Loucy (cell line): ENCODE data around the gene AP3D1.

ENCODE experiments used
- H2AFZ ChIP-seq: fragments of 200-600 bp; sonication (generic); 2 replicates; pipeline ENCODE4 v1.6.0; 2016; ENCODE audit warnings: antibody characterized with exemption, mild to moderate bottlenecking, low read length, moderate library complexity
- H3F3A ChIP-seq: fragments of 200-600 bp; 2 replicates; pipeline ENCODE4 v1.6.0; 2016; ENCODE audit warnings: antibody characterized with exemption, low read depth, mild to moderate bottlenecking
- H3K27me3 ChIP-seq: fragments of 200-600 bp; sonication (generic); 2 replicates; pipeline ENCODE4 v1.6.1; 2014; ENCODE audit warnings: low read length, mild to moderate bottlenecking; ENCODE audit not compliant: insufficient read depth, poor library complexity, severe bottlenecking
- H3K36me3 ChIP-seq: fragments of 200-600 bp; sonication (generic); 2 replicates; pipeline ENCODE4 v1.6.1; 2016; ENCODE audit warnings: low read length; ENCODE audit not compliant: insufficient read depth
- H3K4me1 ChIP-seq: fragments of 200-600 bp; sonication (generic); 2 replicates; pipeline ENCODE4 v1.5.1; 2014; ENCODE audit warnings: low read length, mild to moderate bottlenecking; ENCODE audit not compliant: insufficient read depth, poor library complexity, severe bottlenecking
- H3K4me2 ChIP-seq: fragments of 200-600 bp; sonication (generic); 2 replicates; pipeline ENCODE4 v1.6.0; 2014; ENCODE audit warnings: antibody characterized with exemption, low read length, low read depth, mild to moderate bottlenecking; ENCODE audit not compliant: poor library complexity, severe bottlenecking
- H3K4me3 ChIP-seq: fragments of 200-600 bp; sonication (generic); 2 replicates; pipeline ENCODE4 v1.5.1; 2014; ENCODE audit warnings: low read length, mild to moderate bottlenecking, mixed read lengths; ENCODE audit not compliant: poor library complexity, severe bottlenecking
- H3K79me2 ChIP-seq: fragments of 200-600 bp; sonication (generic); 2 replicates; pipeline ENCODE4 v1.6.1; 2014; ENCODE audit warnings: low read length; ENCODE audit not compliant: insufficient read depth
- H3K9ac ChIP-seq: fragments of 200-600 bp; sonication (generic); 2 replicates; pipeline ENCODE4 v1.6.0; 2014; ENCODE audit warnings: mild to moderate bottlenecking, low read depth, low read length, moderate library complexity; ENCODE audit not compliant: poor library complexity, severe bottlenecking
- H3K9me2 ChIP-seq: fragments of 200-600 bp; sonication (generic); replicated peaks from 2 replicates; pipeline ENCODE4 v1.6.1; 2016; ENCODE audit warnings: low read depth, low read length, mixed read lengths
- H3K9me3 ChIP-seq: fragments of 200-600 bp; sonication (generic); 2 replicates; pipeline ENCODE4 v1.6.1; 2014; ENCODE audit warnings: mild to moderate bottlenecking, antibody characterized with exemption, low read length, low read depth; ENCODE audit not compliant: insufficient read depth
- H4K20me1 ChIP-seq: fragments of 200-600 bp; sonication (generic); 2 replicates; pipeline ENCODE4 v1.6.0; 2014; ENCODE audit warnings: antibody characterized with exemption, low read length, mild to moderate bottlenecking; ENCODE audit not compliant: insufficient read depth, poor library complexity, severe bottlenecking
- EZH2phosphoT487 ChIP-seq: fragments of 200-600 bp; IDR thresholded peaks from 2 replicates; pipeline ENCODE4 v1.6.1; 2018; ENCODE audit warnings: antibody characterized with exemption, mild to moderate bottlenecking, moderate library complexity, borderline replicate concordance
- TF ChIP-seq, protein P1 (sequence below): fragments of 200-600 bp; sonication (generic); conservative IDR thresholded peaks from 2 replicates; pipeline ENCODE4 v1.5.1; 2014; ENCODE audit warnings: mild to moderate bottlenecking, antibody characterized with exemption, low read length

AP3D1 gene

DNA sequence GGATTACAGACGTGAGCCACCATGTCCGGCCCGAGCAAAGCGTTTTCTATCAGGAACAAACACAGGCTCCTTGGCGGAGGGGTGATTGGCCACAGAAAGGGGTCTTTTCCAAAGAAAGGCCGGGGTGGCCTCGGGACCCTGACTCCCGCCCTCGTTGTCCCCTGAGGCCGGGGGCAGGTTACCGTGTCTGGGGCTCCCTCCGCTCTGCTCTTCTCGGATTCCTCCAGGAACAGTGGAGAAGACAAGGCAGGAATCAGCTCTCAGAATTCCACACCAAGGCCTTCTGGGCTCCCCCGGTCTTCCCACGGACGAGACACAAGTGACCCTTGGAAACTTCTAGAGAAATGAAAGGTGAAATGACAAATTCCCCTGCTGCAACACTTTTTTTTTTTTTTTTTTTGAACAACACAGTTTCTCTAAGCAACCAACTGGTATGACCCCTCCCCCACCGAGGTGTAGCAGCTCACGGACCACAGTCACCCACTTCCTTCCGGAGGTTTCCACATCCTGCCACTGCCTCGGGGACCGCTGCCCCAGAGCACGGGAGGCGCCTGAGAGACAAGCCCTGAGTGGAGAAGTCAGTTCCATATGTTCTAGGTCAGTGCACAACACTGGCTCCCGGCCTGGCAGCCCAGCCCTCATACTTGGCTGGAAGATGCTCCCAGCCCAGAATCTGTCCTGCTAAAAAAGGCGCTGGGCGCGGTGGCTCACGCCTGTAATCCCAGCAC, 66.2 kb downstream of the AP3D1 start:
- Histone ChIP-seq H4K20me1 (peaks cover 29% of the 10 kb centered on the region), H3K4me1 (peaks cover 78% of the 10 kb centered on the region), H3K9me3 (no peaks in the 10 kb centered on the region), H3K9me2 (no peaks in the 10 kb centered on the region), H3K27me3 (no peaks in the 10 kb centered on the region), H3K4me2 (peak overlapping the region; percentile 88), H3F3A (peaks cover 3% of the 10 kb centered on the region), H3K36me3 (peaks cover 7% of the 10 kb centered on the region; the same call in 1 of the 2 replicates), H3K4me3 (peak overlapping the region; percentile 99), H2AFZ (no peak overlapping the region), H3K79me2 (peaks cover 88% of the 10 kb centered on the region), H3K9ac (peak overlapping the region; percentile 100)
- TF ChIP-seq, protein P1, sequence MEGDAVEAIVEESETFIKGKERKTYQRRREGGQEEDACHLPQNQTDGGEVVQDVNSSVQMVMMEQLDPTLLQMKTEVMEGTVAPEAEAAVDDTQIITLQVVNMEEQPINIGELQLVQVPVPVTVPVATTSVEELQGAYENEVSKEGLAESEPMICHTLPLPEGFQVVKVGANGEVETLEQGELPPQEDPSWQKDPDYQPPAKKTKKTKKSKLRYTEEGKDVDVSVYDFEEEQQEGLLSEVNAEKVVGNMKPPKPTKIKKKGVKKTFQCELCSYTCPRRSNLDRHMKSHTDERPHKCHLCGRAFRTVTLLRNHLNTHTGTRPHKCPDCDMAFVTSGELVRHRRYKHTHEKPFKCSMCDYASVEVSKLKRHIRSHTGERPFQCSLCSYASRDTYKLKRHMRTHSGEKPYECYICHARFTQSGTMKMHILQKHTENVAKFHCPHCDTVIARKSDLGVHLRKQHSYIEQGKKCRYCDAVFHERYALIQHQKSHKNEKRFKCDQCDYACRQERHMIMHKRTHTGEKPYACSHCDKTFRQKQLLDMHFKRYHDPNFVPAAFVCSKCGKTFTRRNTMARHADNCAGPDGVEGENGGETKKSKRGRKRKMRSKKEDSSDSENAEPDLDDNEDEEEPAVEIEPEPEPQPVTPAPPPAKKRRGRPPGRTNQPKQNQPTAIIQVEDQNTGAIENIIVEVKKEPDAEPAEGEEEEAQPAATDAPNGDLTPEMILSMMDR = no peak
- TF ChIP-seq EZH2phosphoT487 = no peak

DNA sequence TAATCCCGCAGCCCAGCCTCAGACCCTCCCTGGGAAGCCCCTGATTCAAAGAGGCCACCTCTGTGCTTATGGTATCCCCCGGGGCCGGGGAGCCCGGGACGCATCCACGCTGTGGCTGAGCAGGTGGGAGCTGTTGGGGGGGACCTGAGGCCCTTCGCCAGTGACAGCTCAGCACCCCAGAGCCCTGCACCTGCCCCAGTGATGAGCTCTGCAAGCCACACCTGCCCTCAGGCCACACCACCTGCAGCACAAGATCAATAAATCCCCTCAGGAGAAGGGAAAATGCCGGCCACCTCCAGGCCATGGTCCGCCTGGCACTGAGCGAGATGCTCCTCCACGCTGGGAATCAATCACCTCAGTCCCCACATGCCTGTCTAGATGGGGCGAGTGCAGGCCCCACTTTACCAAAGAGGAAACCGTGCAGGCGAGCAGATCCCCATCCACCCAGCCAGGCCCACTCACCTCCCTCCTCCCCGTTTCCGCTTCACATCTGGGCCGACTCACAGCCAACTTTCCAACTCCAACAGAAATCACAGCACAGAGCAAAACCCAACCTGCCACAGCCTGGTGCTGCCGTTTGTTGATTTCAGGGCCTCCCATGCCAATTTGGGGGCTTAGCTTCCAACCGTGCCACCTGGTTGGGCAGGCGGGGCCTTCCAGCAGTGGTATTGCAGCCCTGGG, 68.1 kb downstream of the AP3D1 start:
- Histone ChIP-seq H3K79me2 (peaks cover 92% of the 10 kb centered on the region), H2AFZ (no peak overlapping the region), H3K4me3 (peak overlapping the region; percentile 99), H3K9ac (peak overlapping the region; percentile 100), H3K9me2 (no peaks in the 10 kb centered on the region), H3K36me3 (peaks cover 11% of the 10 kb centered on the region; the same call in 1 of the 2 replicates), H3K27me3 (no peaks in the 10 kb centered on the region), H3K9me3 (no peaks in the 10 kb centered on the region), H4K20me1 (peaks cover 47% of the 10 kb centered on the region), H3F3A (peaks cover 3% of the 10 kb centered on the region), H3K4me2 (peak overlapping the region; percentile 88), H3K4me1 (peaks cover 65% of the 10 kb centered on the region)
- no peak for TF ChIP-seq EZH2phosphoT487
- TF ChIP-seq, protein P1 = no peak

DNA sequence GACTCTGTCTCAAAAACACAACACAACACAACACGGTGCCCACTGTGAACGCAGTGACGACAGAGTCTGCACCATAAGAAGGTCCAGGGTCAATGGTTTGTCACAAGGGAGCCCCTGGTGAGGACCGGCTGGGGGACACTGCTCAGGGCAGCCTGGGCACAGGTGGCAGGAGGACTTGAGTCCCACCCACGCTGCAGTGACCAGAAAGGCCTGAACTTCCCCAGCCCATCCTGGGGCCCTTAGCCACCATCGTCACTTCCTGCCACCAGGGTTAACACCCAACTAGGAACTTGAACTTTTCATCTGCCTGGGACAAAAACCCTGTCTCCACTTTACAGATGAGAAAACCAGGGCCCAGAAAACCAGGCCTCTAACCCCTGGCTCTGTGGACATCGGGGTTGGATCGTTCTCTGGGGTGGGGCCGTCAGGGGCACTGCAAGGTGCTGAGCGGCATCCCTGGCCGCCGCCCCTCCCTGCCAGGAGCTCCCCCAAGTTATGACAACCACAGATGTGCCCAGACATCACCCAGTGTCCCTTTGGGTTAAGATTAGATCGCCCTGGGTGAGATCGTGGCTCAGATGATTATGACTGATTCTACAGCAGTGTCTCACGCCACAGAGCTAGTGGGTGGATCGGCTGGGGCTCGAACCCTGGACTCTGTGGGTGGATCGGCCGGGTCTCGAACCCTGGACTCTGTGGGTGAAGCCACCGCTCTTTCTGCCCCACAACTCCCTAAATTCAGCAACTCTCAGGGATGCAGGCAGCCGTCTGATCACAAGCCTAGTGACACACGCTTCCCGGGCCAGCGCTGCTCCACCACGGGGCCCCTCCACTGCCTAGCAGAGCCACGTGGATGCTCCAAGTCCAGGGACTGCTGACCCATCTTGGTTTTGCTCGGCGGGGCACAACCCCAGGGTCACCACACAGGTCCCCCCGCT, 69.2 kb downstream of the AP3D1 start:
- Histone ChIP-seq H3K4me2 (peak overlapping the region; percentile 88), H3F3A (peaks cover 3% of the 10 kb centered on the region), H3K9me2 (no peaks in the 10 kb centered on the region), H3K79me2 (peaks cover 92% of the 10 kb centered on the region), H3K27me3 (no peaks in the 10 kb centered on the region), H3K9me3 (no peaks in the 10 kb centered on the region), H3K36me3 (peaks cover 23% of the 10 kb centered on the region), H3K4me1 (peaks cover 54% of the 10 kb centered on the region), H3K9ac (peak overlapping the region; percentile 100), H4K20me1 (peaks cover 52% of the 10 kb centered on the region), H3K4me3 (peak overlapping the region; percentile 99), H2AFZ (no peak overlapping the region)
- no peak for TF ChIP-seq EZH2phosphoT487
- TF ChIP-seq, protein P1 = no peak
